Ovary (tissue), 3 donors: ENCODE measurements around the gene RWDD4.

ENCODE experiments used
- CTCF ChIP-seq, 3 donors: fragments of 450-650 bp in 2 of 3; fragments of 200-600 bp in 1 of 3; IDR thresholded peaks; one replicate each; pipeline versions ENCODE4 v1.5.1 to v1.8.0; 2016 to 2022; ENCODE audit warnings: antibody characterized with exemption in 3 of 3, mild to moderate bottlenecking in 1 of 3
- EP300 ChIP-seq: sonication (generic); formaldehyde crosslinking; IDR thresholded peaks from one replicate; pipeline ENCODE4 v1.6.1; 2017; ENCODE audit warnings: antibody characterized with exemption
- POLR2A ChIP-seq: fragments of 450-650 bp; IDR thresholded peaks from one replicate; pipeline ENCODE4 v1.6.1; 2017; ENCODE audit warnings: antibody characterized with exemption, mild to moderate bottlenecking, moderate library complexity
- donor health status: DM: no; HTN: no; CAD: no.

- TF ChIP-seq EP300 (no peak), CTCF (IDR thresholded peaks at IDR 0.05) (no peak), POLR2A (no peak)
Observed at GRCh38 chr4:183618681-183619080, 40.3 kb downstream of the RWDD4 start.
